ENCODE measurements around the gene CTBP2.

DNA sequence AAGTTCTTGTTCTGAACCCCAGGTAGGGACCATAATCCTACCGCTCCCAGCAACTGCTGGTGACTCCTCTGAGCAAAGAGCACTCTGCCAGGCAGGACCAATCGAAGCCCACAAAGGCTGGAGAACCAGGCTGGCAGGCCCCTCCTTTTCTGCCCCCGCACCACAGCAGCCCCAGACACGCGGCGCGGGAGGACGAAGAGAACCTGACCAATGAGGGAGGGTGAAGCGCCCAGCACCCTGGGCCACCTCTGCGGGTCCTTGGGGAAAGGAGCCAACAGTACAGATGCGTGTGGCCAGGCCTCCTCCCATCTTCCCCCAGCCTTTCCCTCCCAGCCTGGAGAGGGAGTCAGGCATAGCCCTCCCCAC is 25.9 kb downstream of the CTBP2 start:
- TF ChIP-seq FOXA1 (IDR thresholded peaks at IDR 0.05): no peak
- TF ChIP-seq SUZ12 (IDR thresholded peaks at IDR 0.05): no peak
- no peak for TF ChIP-seq TARDBP (IDR thresholded peaks at IDR 0.05)
- TF ChIP-seq BHLHE40 (IDR thresholded peaks at IDR 0.05; ENCODE audit: borderline replicate concordance): no peak
- no peak for TF ChIP-seq SP1 (IDR thresholded peaks at IDR 0.05)
- TF ChIP-seq LEF1 (IDR thresholded peaks at IDR 0.05; ENCODE audit: borderline replicate concordance): no peak
- no peak for TF ChIP-seq FOXK2 (IDR thresholded peaks at IDR 0.05)
- no peak for TF ChIP-seq CTBP1 (IDR thresholded peaks at IDR 0.05; ENCODE audit: borderline replicate concordance)
- TF ChIP-seq NFRKB (IDR thresholded peaks at IDR 0.05): no peak
- no peak for TF ChIP-seq ARNT (IDR thresholded peaks at IDR 0.05)
- no peak for TF ChIP-seq HDGF (IDR thresholded peaks at IDR 0.05; ENCODE audit: borderline replicate concordance)
